SK-N-MC (cell line): ENCODE measurements around the gene CHI3L1.

Experiments used
- DNase-seq: peaks from one replicate; pipeline ENCODE4 v3.0.0-alpha.2; 2011; ENCODE audit warnings: low read depth, low spot score
- H3K27ac ChIP-seq: fragments of 200-600 bp; sonication (generic); 2 replicates; pipeline ENCODE4 v1.5.1; 2016; ENCODE audit warnings: mixed run types
- H3K36me3 ChIP-seq: fragments of 200-600 bp; sonication (generic); 2 replicates; pipeline ENCODE4 v1.6.1; 2017; ENCODE audit warnings: antibody characterized with exemption, low read length, mixed read lengths; ENCODE audit not compliant: insufficient read depth
- H3K4me3 ChIP-seq: fragments of 200-600 bp; sonication (generic); 2 replicates; pipeline ENCODE4 v1.5.1; 2016
- H3K9ac ChIP-seq: fragments of 200-600 bp; sonication (generic); 2 replicates; pipeline ENCODE4 v1.8.0; 2017; ENCODE audit warnings: mixed run types, mixed read lengths; ENCODE audit not compliant: insufficient read length
- H3K9me3 ChIP-seq: fragments of 200-600 bp; sonication (generic); 2 replicates; pipeline ENCODE4 v1.6.1; 2017; ENCODE audit warnings: low read depth, mild to moderate bottlenecking, antibody characterized with exemption, low read length, moderate library complexity, mixed read lengths
- EZH2 ChIP-seq: fragments of 200-600 bp; sonication (generic); IDR thresholded peaks from one replicate; pipeline ENCODE4 v1.6.1; 2017; ENCODE audit warnings: antibody characterized with exemption
- FOXP2 ChIP-seq: optimal IDR thresholded peaks from 2 replicates; pipeline ENCODE3; 2011; ENCODE audit warnings: mild to moderate bottlenecking, moderate library complexity; ENCODE audit not compliant: insufficient read depth; ENCODE audit errors: extremely low read length, control extremely low read depth
- POLR2AphosphoS5 ChIP-seq: IDR thresholded peaks from 2 replicates; pipeline ENCODE4 v1.6.1; 2012; ENCODE audit warnings: mild to moderate bottlenecking, low read depth, low read length, borderline replicate concordance

CHI3L1 gene

DNA sequence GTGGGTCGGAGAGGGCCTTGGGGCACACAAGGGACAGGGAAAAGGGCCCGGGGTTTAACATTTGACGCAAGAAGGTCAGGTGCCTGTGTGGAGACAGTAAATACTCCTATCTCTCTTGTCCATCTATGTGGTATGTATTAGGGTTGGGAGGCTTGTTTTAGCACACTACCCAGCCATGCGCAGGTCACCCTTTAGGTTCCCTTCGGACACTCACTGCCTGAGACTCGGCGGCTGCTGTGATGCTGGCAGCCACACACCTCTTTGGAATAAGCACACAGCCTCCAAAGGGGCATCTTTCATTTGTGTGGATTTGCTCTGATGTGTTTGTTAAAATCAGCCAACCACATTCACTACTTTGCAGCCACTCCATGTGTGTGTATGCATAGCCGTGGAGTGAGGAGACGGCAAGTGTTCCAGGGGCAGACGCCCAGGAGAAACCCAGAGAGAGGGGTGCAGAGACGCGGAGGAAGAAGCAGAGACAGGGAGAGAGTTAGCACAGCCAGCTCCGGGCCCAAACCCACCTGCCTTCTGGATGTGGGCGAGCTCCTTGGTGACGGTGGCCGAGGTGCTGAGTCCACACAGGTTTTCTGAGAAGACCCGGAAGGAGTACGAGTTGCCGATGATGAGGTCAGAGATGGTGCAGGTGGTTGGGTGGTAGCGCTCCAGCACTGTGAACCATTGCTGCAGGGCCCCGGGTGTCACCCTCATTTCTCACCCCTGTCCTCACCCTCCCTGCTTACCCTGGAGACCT, 16.6 kb downstream of the CHI3L1 start:
- TF ChIP-seq FOXP2: no peak
- no peak for TF ChIP-seq POLR2AphosphoS5
- TF ChIP-seq EZH2: no peak
- H3K9me3 ChIP-seq: no peaks in the 10 kb centered on the region
- H3K36me3 ChIP-seq: no peaks in the 10 kb centered on the region
- no peak for DNase-seq
- H3K4me3 ChIP-seq: no peak overlapping the region
- no peak overlapping the region for H3K27ac ChIP-seq
- no peak overlapping the region for H3K9ac ChIP-seq

DNA sequence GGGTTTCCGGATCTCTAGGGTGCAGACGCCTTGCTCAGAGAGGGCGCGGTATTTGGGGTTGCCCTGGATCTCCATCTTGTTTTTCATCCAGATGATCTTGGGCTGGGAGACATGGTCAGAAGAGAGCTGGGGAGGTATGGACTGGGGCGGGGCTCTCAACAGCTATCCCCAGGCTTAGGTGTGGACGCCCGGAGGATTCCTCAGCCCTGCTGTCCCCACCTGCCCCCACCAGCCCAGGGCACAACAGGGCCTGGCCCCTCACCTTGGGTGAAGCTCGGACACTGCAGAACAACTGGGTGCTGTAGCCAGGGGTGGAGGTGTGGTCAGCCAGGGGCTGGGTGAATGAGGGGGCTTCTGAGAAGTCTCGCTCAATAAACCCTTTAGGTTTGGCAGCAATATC, 17.5 kb downstream of the CHI3L1 start:
- Histone ChIP-seq H3K9me3 (no peaks in the 10 kb centered on the region), H3K4me3 (no peak overlapping the region), H3K9ac (no peak overlapping the region), H3K27ac (no peak overlapping the region), H3K36me3 (no peaks in the 10 kb centered on the region)
- no peak for TF ChIP-seq FOXP2
- TF ChIP-seq EZH2: no peak
- TF ChIP-seq POLR2AphosphoS5: no peak
- no peak for DNase-seq

DNA sequence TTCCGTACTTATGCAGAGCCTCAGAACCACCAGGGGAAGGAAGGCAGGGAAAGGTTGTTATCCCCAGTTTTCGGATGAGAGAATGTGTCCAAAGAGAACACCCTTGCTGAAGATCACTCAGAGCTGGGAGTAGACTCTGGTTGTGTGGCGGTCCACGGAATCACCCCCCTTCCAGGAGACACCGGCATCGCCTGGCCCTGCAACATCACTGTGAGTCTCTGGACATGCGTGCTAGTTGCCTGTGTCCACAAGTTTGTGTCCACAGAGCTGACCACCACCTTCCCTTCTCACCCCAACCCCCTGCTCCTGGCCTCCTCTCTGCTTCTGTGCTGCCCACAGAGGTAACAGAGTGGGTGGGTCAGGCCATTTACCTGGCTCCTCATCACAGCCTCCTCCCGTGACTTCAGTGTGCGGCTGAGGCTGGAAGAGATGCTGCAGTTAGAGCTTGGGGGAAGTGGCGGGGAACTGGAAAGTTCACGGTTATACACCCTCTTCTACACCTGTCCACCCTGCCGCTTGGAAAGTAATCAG, 18.2 kb downstream of the CHI3L1 start:
- DNase-seq: no peak
- no peak overlapping the region for H3K27ac ChIP-seq
- no peaks in the 10 kb centered on the region for H3K36me3 ChIP-seq
- no peak overlapping the region for H3K4me3 ChIP-seq
- no peak for TF ChIP-seq EZH2
- TF ChIP-seq POLR2AphosphoS5: no peak
- no peak for TF ChIP-seq FOXP2
- no peak overlapping the region for H3K9ac ChIP-seq
- no peaks in the 10 kb centered on the region for H3K9me3 ChIP-seq

DNA sequence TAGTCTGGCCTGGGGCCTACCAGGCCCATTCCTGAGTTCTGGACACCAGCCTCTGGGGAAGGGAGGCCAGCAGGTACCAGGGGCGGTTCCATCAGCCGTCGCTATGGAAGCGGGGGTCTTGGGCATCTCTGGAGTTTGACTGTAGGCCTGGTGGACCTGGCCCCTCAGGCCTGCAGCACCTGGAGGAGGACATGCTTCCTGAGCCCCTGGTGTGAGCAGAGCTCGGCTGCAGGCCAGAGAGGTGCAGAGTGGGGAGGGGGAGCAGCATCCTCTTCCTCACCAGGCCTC, 18.6 kb downstream of the CHI3L1 start:
- H3K4me3 ChIP-seq: no peak overlapping the region
- no peak overlapping the region for H3K9ac ChIP-seq
- H3K9me3 ChIP-seq: no peaks in the 10 kb centered on the region
- H3K27ac ChIP-seq: no peak overlapping the region
- DNase-seq: no peak
- TF ChIP-seq EZH2 (no peak), POLR2AphosphoS5 (no peak), FOXP2 (no peak)
- H3K36me3 ChIP-seq: no peaks in the 10 kb centered on the region

DNA sequence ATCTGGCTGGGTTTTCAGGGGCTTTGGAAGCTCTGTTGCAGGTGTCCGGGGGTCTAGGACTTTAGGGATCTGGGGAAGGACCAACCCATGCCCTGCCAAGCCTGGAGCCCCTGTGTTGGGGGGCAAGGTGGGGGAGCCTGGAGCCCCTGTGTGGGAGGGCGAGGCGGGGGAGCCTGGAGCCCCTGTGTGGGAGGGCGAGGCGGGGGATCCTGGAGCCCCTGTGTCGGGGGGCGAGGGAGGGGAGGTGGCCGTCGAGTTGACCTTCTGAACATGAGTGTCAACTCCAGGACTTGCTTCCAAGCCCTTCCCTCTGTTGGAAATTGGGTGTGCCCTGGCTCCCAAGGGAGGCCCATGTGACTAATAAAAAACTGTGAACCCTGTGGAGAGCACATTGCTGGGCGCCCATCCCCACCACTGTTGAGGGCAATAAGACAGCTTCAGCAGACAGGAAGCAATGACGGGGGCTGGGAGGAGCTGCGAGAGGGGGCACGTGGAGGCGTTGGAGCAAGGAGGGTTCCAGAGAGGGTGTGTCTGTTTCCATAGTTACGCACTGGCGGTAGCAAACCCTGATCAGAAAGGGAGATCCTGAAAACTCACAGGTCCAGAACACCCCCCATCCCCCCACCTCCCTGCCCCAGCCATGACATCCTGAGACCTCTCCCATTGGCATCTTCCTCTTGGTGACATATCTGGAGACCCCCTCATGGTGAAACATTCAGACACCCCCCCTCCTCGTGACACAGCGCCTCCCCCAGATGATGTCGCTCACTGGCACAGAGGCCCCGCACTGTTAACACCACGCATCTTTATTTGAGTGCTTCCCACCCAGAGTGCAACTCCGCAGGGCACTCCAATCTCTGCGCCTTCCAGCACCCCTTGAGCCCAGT, 19.2 kb downstream of the CHI3L1 start:
- H3K9ac ChIP-seq: no peak overlapping the region
- H3K9me3 ChIP-seq: no peaks in the 10 kb centered on the region
- no peak overlapping the region for H3K27ac ChIP-seq
- no peaks in the 10 kb centered on the region for H3K36me3 ChIP-seq
- H3K4me3 ChIP-seq: no peak overlapping the region
- TF ChIP-seq FOXP2 (no peak), POLR2AphosphoS5 (no peak), EZH2 (no peak)
- no peak for DNase-seq

DNA sequence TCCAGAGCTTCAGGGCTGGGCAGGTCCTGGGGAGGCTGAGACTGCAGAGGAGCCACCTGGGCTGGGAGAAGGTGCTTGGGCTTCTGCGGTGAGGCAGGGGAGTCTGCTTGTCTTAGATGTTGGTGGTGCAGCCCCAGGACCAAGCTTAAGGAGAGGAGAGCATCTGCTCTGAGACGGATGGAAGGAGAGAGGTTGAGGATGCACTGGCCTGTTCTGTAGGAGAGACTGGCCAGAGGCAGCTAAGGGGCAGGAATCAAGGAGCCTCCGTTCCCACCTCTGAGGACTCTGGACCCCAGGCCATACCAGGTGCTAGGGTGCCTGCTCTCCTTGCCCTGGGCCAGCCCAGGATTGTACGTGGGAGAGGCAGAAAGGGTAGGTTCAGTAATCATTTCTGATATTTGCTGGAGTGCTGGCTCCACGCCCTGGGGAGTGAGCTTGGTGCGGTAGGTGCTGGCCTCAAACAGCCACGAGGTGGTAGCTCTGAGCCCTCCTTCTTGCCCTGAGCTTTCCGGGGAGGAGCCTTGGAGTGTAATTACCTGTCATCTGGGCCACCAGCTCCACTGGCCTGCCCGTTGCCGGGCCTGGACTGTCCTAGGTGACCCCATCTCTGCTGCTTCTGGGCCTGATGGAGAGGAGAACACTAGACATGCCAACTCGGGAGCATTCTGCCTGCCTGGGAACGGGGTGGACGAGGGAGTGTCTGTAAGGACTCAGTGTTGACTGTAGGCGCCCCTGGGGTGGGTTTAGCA, 20.1 kb downstream of the CHI3L1 start:
- no peaks in the 10 kb centered on the region for H3K9me3 ChIP-seq
- no peak overlapping the region for H3K27ac ChIP-seq
- H3K4me3 ChIP-seq: no peak overlapping the region
- TF ChIP-seq POLR2AphosphoS5 (no peak), FOXP2 (no peak), EZH2 (no peak)
- DNase-seq: no peak
- no peaks in the 10 kb centered on the region for H3K36me3 ChIP-seq
- no peak overlapping the region for H3K9ac ChIP-seq

DNA sequence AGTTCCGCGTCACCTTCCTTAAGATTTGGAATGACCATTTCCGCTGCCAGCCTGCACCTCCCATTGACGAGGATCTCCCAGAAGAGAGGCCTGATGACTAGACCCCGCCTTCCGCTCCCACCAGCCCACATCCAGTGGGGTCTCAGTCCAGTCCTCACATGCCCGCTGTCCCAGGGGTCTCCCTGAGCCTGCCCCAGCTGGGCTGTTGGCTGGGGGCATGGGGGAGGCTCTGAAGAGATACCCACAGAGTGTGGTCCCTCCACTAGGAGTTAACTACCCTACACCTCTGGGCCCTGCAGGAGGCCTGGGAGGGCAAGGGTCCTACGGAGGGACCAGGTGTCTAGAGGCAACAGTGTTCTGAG, 20.7 kb downstream of the CHI3L1 start:
- no peak overlapping the region for H3K4me3 ChIP-seq
- no peaks in the 10 kb centered on the region for H3K36me3 ChIP-seq
- TF ChIP-seq POLR2AphosphoS5 (no peak), EZH2 (no peak), FOXP2 (no peak)
- no peak for DNase-seq
- H3K9me3 ChIP-seq: no peaks in the 10 kb centered on the region
- H3K27ac ChIP-seq: no peak overlapping the region
- no peak overlapping the region for H3K9ac ChIP-seq

DNA sequence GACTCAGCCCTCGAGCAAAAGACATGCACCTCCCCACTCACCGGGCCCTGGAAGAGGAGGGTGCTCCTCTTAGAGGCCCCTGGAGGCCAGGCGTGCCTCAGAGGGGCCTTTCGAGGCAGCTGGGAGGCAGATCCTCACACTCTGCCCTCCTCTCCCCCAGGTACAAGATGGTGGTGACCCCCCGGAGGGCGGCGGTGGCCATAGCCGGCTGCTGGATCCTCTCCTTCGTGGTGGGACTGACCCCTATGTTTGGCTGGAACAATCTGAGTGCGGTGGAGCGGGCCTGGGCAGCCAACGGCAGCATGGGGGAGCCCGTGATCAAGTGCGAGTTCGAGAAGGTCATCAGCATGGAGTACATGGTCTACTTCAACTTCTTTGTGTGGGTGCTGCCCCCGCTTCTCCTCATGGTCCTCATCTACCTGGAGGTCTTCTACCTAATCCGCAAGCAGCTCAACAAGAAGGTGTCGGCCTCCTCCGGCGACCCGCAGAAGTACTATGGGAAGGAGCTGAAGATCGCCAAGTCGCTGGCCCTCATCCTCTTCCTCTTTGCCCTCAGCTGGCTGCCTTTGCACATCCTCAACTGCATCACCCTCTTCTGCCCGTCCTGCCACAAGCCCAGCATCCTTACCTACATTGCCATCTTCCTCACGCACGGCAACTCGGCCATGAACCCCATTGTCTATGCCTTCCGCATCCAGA, 21.3 kb downstream of the CHI3L1 start:
- Histone ChIP-seq H3K4me3 (no peak overlapping the region), H3K9me3 (no peaks in the 10 kb centered on the region), H3K9ac (no peak overlapping the region), H3K36me3 (no peaks in the 10 kb centered on the region), H3K27ac (no peak overlapping the region)
- DNase-seq: no peak
- TF ChIP-seq FOXP2: no peak
- no peak for TF ChIP-seq EZH2
